KMS-11 (cell line): ENCODE results near the gene PLPPR4.

Experiments used
- H2AFZ ChIP-seq: fragments of 200-600 bp; sonication (generic); 2 replicates; pipeline ENCODE4 v1.6.1; 2016; ENCODE audit warnings: antibody characterized with exemption, mixed run types, low read depth
- H3K27ac ChIP-seq: fragments of 200-600 bp; sonication (generic); 2 replicates; pipeline ENCODE4 v1.6.1; 2016; ENCODE audit warnings: mild to moderate bottlenecking, mixed run types
- H3K27me3 ChIP-seq: fragments of 200-600 bp; sonication (generic); 2 replicates; pipeline ENCODE4 v1.6.1; 2017; ENCODE audit warnings: mild to moderate bottlenecking, low read depth, mixed run types, moderate library complexity; ENCODE audit not compliant: insufficient read depth
- H3K36me3 ChIP-seq: fragments of 200-600 bp; sonication (generic); 2 replicates; pipeline ENCODE4 v1.6.1; 2017; ENCODE audit warnings: mild to moderate bottlenecking, mixed run types; ENCODE audit not compliant: insufficient read depth
- H3K4me1 ChIP-seq: fragments of 200-600 bp; sonication (generic); 2 replicates; pipeline ENCODE4 v1.6.1; 2016; ENCODE audit warnings: mild to moderate bottlenecking, low read depth, mixed run types; ENCODE audit not compliant: poor library complexity, severe bottlenecking
- H3K4me2 ChIP-seq: fragments of 200-600 bp; sonication (generic); 2 replicates; pipeline ENCODE4 v1.7.0; 2016; ENCODE audit warnings: mild to moderate bottlenecking, mixed run types
- H3K4me3 ChIP-seq: fragments of 200-600 bp; sonication (generic); IDR thresholded peaks from 2 replicates; pipeline ENCODE4 v1.6.1; 2017; ENCODE audit warnings: low read depth, low read length, mixed read lengths; ENCODE audit not compliant: insufficient read depth
- H3K79me2 ChIP-seq: fragments of 200-600 bp; sonication (generic); 2 replicates; pipeline ENCODE4 v1.6.1; 2016; ENCODE audit warnings: low read depth, mixed run types; ENCODE audit not compliant: insufficient read depth
- H3K9ac ChIP-seq: fragments of 200-600 bp; sonication (generic); 2 replicates; pipeline ENCODE4 v1.6.1; 2016; ENCODE audit warnings: mild to moderate bottlenecking, mixed run types
- H4K20me1 ChIP-seq: fragments of 200-600 bp; sonication (generic); 2 replicates; pipeline ENCODE4 v1.6.1; 2016; ENCODE audit warnings: mild to moderate bottlenecking, mixed run types; ENCODE audit not compliant: insufficient read depth
- CTCF ChIP-seq: fragments of 200-600 bp; sonication (generic); conservative IDR thresholded peaks from 2 replicates; pipeline ENCODE4 v1.6.1; 2017; ENCODE audit warnings: low read depth, mild to moderate bottlenecking, antibody characterized with exemption, low read length, moderate library complexity, mixed read lengths

PLPPR4 gene

GRCh38 chr1:99239690-99240089 is 24.6 kb upstream of the PLPPR4 start:
- TF ChIP-seq CTCF = no peak
- H2AFZ ChIP-seq = no peak overlapping the region

GRCh38 chr1:99240621-99241020 is 23.7 kb upstream of the PLPPR4 start:
- Histone ChIP-seq H3K27ac (no peak overlapping the region), H3K36me3 (no peaks in the 10 kb centered on the region), H3K4me3 (no peak overlapping the region), H2AFZ (no peak overlapping the region), H3K4me2 (no peak overlapping the region), H3K79me2 (no peaks in the 10 kb centered on the region), H3K9ac (no peak overlapping the region), H3K4me1 (no peaks in the 10 kb centered on the region), H4K20me1 (no peaks in the 10 kb centered on the region), H3K27me3 (no peaks in the 10 kb centered on the region)
- TF ChIP-seq CTCF = no peak

More at GRCh38 chr1:99239690-99240089, 24.6 kb upstream of the PLPPR4 start:
- H3K4me2 ChIP-seq = no peak overlapping the region
- no peaks in the 10 kb centered on the region for H3K36me3 ChIP-seq
- no peak overlapping the region for H3K9ac ChIP-seq
- H3K27ac ChIP-seq = no peak overlapping the region
- no peaks in the 10 kb centered on the region for H3K27me3 ChIP-seq
- no peaks in the 10 kb centered on the region for H3K4me1 ChIP-seq
- no peaks in the 10 kb centered on the region for H4K20me1 ChIP-seq
- H3K79me2 ChIP-seq = no peaks in the 10 kb centered on the region
- no peak overlapping the region for H3K4me3 ChIP-seq

GRCh38 chr1:99246152-99246551 is 18.1 kb upstream of the PLPPR4 start:
- Histone ChIP-seq H3K4me2 (no peak overlapping the region), H2AFZ (no peak overlapping the region), H3K4me1 (no peaks in the 10 kb centered on the region), H3K27ac (no peak overlapping the region), H3K36me3 (no peaks in the 10 kb centered on the region), H3K4me3 (no peak overlapping the region), H3K27me3 (no peaks in the 10 kb centered on the region), H3K79me2 (no peaks in the 10 kb centered on the region), H3K9ac (no peak overlapping the region), H4K20me1 (no peaks in the 10 kb centered on the region)
- TF ChIP-seq CTCF = no peak

GRCh38 chr1:99247199-99247598 is 17.1 kb upstream of the PLPPR4 start:
- no peak overlapping the region for H3K27ac ChIP-seq
- H3K27me3 ChIP-seq = no peaks in the 10 kb centered on the region
- TF ChIP-seq CTCF = no peak

More at GRCh38 chr1:99247199-99247598, 17.1 kb upstream of the PLPPR4 start:
- Histone ChIP-seq H3K4me3 (no peak overlapping the region), H3K79me2 (no peaks in the 10 kb centered on the region), H3K4me1 (no peaks in the 10 kb centered on the region), H3K4me2 (no peak overlapping the region), H2AFZ (no peak overlapping the region), H3K9ac (no peak overlapping the region), H3K36me3 (no peaks in the 10 kb centered on the region), H4K20me1 (no peaks in the 10 kb centered on the region)
